ENCODE results near the gene ABCF3.
A peak's percentile ranks its signal among the peaks of the same experiment; 100 is the strongest.

The ABCF3 gene

DNA sequence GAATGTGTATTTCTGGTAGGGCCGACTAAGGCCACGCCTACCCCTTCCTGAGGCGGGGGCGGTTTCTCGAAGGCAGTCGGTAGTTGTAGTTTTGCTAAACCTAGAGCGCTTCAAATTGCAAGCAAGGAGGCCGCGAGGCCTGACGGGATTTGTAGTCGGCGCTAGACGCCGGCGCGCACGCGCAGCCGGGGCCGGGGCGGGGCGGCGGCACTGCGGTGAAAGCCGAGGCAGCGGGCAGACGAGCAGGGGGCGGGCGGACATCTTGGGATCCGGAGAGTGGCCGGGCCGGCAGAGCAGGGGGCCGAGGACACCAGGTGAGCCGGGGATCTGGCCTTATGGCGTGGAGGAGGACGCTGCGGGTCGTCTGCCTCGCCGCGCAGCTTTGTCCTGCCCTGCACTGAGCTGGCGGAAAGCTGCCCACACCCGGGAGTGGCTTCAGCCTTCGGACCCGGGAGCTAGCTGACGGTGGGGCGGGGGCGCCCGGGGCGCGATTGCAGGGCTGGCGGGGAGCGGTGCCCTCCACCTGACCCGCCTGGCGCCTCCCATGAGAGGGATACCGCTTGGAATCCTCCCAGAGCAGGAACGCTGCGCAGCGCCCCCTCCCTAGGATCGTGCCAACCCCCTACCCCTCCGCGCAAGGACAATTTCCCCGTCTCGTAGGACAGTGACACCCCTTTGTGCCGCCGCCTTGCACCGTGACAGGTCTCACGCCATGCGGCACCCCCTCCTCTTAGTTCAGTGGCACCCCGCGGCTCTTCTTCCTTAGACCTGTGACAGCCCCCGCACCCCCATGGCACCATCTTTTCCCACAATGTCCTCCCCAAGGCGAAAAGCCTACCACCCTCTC lies 11.1 kb upstream of the ABCF3 start, which contains the start of gene AP2M1 (continued):
- TF ChIP-seq ZNF555 (tag by site-specific recombination; conservative IDR thresholded peaks at IDR 0.05) (no peak), ZNF2 (tag by site-specific recombination; IDR thresholded peaks at IDR 0.05) (no peak; the same call in 1 of the 2 replicates), ZFP37 (tag by site-specific recombination; IDR thresholded peaks at IDR 0.05) (peak; percentile 52; the same call in 1 of the 2 replicates), ZNF416 (tag by site-specific recombination; IDR thresholded peaks at IDR 0.05) (no peak), ZNF629 (tag by site-specific recombination; IDR thresholded peaks at IDR 0.05) (peak; percentile 36; the same call in 1 of the 2 replicates), ZNF350 (tag by site-specific recombination; IDR thresholded peaks at IDR 0.05) (no peak), YY1 (tag by site-specific recombination; IDR thresholded peaks at IDR 0.05) (peak; percentile 56; the same call in 1 of the 2 replicates), SP7 (tag by site-specific recombination; IDR thresholded peaks at IDR 0.05) (peak; percentile 55; the same call in 1 of the 2 replicates), ZNF747 (tag by site-specific recombination; IDR thresholded peaks at IDR 0.05) (no peak), ZNF324 (tag by site-specific recombination; IDR thresholded peaks at IDR 0.05) (0 out of 2 replicates have a peak, but pooled peaks have one; percentile 41), ZBTB48 (tag by site-specific recombination; IDR thresholded peaks at IDR 0.05) (no peak), ZNF626 (tag by site-specific recombination; IDR thresholded peaks at IDR 0.05) (no peak), SP2 (tag by site-specific recombination; IDR thresholded peaks at IDR 0.05) (peak; percentile 80), HOXC10 (CRISPR knock-in tag; IDR thresholded peaks at IDR 0.05) (no peak), ZNF549 (tag by site-specific recombination; IDR thresholded peaks at IDR 0.05) (no peak), ZNF610 (tag by site-specific recombination; IDR thresholded peaks at IDR 0.05; ENCODE audit: borderline replicate concordance) (no peak), OSR2 (tag by site-specific recombination; IDR thresholded peaks at IDR 0.05) (no peak), ZBTB21 (tag by site-specific recombination; IDR thresholded peaks at IDR 0.05) (no peak), ZNF701 (tag by site-specific recombination; IDR thresholded peaks at IDR 0.05) (no peak), ZNF501 (tag by site-specific recombination; IDR thresholded peaks at IDR 0.05) (peak; percentile 42; the same call in 1 of the 2 replicates)
- TF ChIP-seq, protein P1, sequence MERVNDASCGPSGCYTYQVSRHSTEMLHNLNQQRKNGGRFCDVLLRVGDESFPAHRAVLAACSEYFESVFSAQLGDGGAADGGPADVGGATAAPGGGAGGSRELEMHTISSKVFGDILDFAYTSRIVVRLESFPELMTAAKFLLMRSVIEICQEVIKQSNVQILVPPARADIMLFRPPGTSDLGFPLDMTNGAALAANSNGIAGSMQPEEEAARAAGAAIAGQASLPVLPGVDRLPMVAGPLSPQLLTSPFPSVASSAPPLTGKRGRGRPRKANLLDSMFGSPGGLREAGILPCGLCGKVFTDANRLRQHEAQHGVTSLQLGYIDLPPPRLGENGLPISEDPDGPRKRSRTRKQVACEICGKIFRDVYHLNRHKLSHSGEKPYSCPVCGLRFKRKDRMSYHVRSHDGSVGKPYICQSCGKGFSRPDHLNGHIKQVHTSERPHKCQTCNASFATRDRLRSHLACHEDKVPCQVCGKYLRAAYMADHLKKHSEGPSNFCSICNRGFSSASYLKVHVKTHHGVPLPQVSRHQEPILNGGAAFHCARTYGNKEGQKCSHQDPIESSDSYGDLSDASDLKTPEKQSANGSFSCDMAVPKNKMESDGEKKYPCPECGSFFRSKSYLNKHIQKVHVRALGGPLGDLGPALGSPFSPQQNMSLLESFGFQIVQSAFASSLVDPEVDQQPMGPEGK (tag by site-specific recombination; IDR thresholded peaks at IDR 0.05): peak; percentile 62
- TF ChIP-seq, protein P2, sequence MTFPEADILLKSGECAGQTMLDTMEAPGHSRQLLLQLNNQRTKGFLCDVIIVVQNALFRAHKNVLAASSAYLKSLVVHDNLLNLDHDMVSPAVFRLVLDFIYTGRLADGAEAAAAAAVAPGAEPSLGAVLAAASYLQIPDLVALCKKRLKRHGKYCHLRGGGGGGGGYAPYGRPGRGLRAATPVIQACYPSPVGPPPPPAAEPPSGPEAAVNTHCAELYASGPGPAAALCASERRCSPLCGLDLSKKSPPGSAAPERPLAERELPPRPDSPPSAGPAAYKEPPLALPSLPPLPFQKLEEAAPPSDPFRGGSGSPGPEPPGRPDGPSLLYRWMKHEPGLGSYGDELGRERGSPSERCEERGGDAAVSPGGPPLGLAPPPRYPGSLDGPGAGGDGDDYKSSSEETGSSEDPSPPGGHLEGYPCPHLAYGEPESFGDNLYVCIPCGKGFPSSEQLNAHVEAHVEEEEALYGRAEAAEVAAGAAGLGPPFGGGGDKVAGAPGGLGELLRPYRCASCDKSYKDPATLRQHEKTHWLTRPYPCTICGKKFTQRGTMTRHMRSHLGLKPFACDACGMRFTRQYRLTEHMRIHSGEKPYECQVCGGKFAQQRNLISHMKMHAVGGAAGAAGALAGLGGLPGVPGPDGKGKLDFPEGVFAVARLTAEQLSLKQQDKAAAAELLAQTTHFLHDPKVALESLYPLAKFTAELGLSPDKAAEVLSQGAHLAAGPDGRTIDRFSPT (tag by site-specific recombination; IDR thresholded peaks at IDR 0.05): peak; percentile 79
- TF ChIP-seq, protein P3, sequence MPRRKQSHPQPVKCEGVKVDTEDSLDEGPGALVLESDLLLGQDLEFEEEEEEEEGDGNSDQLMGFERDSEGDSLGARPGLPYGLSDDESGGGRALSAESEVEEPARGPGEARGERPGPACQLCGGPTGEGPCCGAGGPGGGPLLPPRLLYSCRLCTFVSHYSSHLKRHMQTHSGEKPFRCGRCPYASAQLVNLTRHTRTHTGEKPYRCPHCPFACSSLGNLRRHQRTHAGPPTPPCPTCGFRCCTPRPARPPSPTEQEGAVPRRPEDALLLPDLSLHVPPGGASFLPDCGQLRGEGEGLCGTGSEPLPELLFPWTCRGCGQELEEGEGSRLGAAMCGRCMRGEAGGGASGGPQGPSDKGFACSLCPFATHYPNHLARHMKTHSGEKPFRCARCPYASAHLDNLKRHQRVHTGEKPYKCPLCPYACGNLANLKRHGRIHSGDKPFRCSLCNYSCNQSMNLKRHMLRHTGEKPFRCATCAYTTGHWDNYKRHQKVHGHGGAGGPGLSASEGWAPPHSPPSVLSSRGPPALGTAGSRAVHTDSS (tag by site-specific recombination; IDR thresholded peaks at IDR 0.05): no peak
- TF ChIP-seq, protein P4, sequence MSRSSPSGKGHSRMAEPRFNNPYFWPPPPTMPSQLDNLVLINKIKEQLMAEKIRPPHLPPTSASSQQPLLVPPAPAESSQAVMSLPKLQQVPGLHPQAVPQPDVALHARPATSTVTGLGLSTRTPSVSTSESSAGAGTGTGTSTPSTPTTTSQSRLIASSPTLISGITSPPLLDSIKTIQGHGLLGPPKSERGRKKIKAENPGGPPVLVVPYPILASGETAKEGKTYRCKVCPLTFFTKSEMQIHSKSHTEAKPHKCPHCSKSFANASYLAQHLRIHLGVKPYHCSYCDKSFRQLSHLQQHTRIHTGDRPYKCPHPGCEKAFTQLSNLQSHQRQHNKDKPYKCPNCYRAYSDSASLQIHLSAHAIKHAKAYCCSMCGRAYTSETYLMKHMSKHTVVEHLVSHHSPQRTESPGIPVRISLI (tag by site-specific recombination; IDR thresholded peaks at IDR 0.05): no peak
- TF ChIP-seq, protein P5, sequence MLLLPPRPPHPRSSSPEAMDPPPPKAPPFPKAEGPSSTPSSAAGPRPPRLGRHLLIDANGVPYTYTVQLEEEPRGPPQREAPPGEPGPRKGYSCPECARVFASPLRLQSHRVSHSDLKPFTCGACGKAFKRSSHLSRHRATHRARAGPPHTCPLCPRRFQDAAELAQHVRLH (tag by site-specific recombination; IDR thresholded peaks at IDR 0.05): no peak
- TF ChIP-seq, protein P6, sequence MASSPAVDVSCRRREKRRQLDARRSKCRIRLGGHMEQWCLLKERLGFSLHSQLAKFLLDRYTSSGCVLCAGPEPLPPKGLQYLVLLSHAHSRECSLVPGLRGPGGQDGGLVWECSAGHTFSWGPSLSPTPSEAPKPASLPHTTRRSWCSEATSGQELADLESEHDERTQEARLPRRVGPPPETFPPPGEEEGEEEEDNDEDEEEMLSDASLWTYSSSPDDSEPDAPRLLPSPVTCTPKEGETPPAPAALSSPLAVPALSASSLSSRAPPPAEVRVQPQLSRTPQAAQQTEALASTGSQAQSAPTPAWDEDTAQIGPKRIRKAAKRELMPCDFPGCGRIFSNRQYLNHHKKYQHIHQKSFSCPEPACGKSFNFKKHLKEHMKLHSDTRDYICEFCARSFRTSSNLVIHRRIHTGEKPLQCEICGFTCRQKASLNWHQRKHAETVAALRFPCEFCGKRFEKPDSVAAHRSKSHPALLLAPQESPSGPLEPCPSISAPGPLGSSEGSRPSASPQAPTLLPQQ (tag by site-specific recombination; IDR thresholded peaks at IDR 0.05): peak; percentile 40; the same call in 1 of the 2 replicates
- TF ChIP-seq, protein P7, sequence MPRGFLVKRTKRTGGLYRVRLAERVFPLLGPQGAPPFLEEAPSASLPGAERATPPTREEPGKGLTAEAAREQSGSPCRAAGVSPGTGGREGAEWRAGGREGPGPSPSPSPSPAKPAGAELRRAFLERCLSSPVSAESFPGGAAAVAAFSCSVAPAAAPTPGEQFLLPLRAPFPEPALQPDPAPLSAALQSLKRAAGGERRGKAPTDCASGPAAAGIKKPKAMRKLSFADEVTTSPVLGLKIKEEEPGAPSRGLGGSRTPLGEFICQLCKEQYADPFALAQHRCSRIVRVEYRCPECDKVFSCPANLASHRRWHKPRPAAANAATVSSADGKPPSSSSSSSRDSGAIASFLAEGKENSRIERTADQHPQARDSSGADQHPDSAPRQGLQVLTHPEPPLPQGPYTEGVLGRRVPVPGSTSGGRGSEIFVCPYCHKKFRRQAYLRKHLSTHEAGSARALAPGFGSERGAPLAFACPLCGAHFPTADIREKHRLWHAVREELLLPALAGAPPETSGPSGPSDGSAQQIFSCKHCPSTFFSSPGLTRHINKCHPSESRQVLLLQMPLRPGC (tag by site-specific recombination; IDR thresholded peaks at IDR 0.05): peak; percentile 83
- TF ChIP-seq, protein P8, sequence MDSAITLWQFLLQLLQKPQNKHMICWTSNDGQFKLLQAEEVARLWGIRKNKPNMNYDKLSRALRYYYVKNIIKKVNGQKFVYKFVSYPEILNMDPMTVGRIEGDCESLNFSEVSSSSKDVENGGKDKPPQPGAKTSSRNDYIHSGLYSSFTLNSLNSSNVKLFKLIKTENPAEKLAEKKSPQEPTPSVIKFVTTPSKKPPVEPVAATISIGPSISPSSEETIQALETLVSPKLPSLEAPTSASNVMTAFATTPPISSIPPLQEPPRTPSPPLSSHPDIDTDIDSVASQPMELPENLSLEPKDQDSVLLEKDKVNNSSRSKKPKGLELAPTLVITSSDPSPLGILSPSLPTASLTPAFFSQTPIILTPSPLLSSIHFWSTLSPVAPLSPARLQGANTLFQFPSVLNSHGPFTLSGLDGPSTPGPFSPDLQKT (IDR thresholded peaks at IDR 0.05; ENCODE audit: borderline replicate concordance, low read depth, low read length): no peak
